H9 (cell line): ENCODE measurements around the gene EPB41L1. TPM values are rescaled to one million over a fixed set of nuclear protein-coding genes. Genes with fewer than 3 reads are reported as not detected.

Experiments used
- DNase-seq: peaks from one replicate; pipeline ENCODE4 v3.0.0-alpha.2; 2017
- H2AFZ ChIP-seq: one replicate; pipeline ENCODE4 v1.6.1; 2013; ENCODE audit warnings: mild to moderate bottlenecking, low read length, control low read depth, moderate library complexity
- H2AK5ac ChIP-seq: 2 replicates; pipeline ENCODE4 v1.6.1; 2013; ENCODE audit warnings: low read length, control low read depth, mixed read lengths; ENCODE audit not compliant: insufficient read length
- H2BK120ac ChIP-seq: one replicate; pipeline ENCODE4 v1.6.1; 2013; ENCODE audit warnings: low read depth, mild to moderate bottlenecking, low read length, control low read depth, inconsistent platforms; ENCODE audit not compliant: poor library complexity, severe bottlenecking
- H2BK12ac ChIP-seq: 2 replicates; pipeline ENCODE4 v1.6.1; 2013; ENCODE audit warnings: low read length, control low read depth, mixed read lengths, low read depth; ENCODE audit not compliant: insufficient read length
- H2BK15ac ChIP-seq: 2 replicates; pipeline ENCODE4 v1.6.1; 2013; ENCODE audit warnings: low read depth, low read length, control low read depth
- H2BK20ac ChIP-seq: one replicate; pipeline ENCODE4 v1.6.1; 2013; ENCODE audit warnings: low read depth, mild to moderate bottlenecking, low read length, control low read depth, inconsistent platforms; ENCODE audit not compliant: poor library complexity, severe bottlenecking
- H2BK5ac ChIP-seq: 2 replicates; pipeline ENCODE4 v1.6.1; 2013; ENCODE audit warnings: low read length, control low read depth, mixed read lengths; ENCODE audit not compliant: insufficient read length
- H3K14ac ChIP-seq: 2 replicates; pipeline ENCODE4 v1.6.1; 2013; ENCODE audit warnings: low read length, control low read depth; ENCODE audit not compliant: insufficient read depth
- H3K18ac ChIP-seq: 2 replicates; pipeline ENCODE4 v1.6.1; 2013; ENCODE audit warnings: low read depth, mild to moderate bottlenecking, mixed read lengths, low read length, control low read depth; ENCODE audit not compliant: insufficient read length
- H3K23ac ChIP-seq: 2 replicates; pipeline ENCODE4 v1.6.1; 2013; ENCODE audit warnings: low read length, control low read depth, mixed read lengths, low read depth; ENCODE audit not compliant: insufficient read length
- H3K23me2 ChIP-seq: 2 replicates; pipeline ENCODE4 v1.6.1; 2013; ENCODE audit warnings: low read depth, mild to moderate bottlenecking, mixed read lengths, low read length, control low read depth; ENCODE audit not compliant: insufficient read length, poor library complexity, severe bottlenecking
- H3K27ac ChIP-seq: 2 replicates; pipeline ENCODE4 v1.5.1; 2013; ENCODE audit warnings: low read length, control low read depth, mixed read lengths, low read depth; ENCODE audit not compliant: insufficient read length
- H3K27me3 ChIP-seq: 2 replicates; pipeline ENCODE4 v1.6.1; 2013; ENCODE audit warnings: low read length, control low read depth, inconsistent platforms; ENCODE audit not compliant: insufficient read depth
- H3K4ac ChIP-seq: 2 replicates; pipeline ENCODE4 v1.6.1; 2013; ENCODE audit warnings: low read depth, mild to moderate bottlenecking, control low read depth, inconsistent platforms, low read length, moderate library complexity
- H3K4me1 ChIP-seq: 2 replicates; pipeline ENCODE4 v1.6.1; 2013; ENCODE audit warnings: low read length, control low read depth, inconsistent platforms; ENCODE audit not compliant: insufficient read depth
- H3K4me2 ChIP-seq: 2 replicates; pipeline ENCODE4 v1.6.1; 2013; ENCODE audit warnings: low read length, control low read depth, mixed read lengths; ENCODE audit not compliant: insufficient read length, insufficient read depth
- H3K56ac ChIP-seq: 2 replicates; pipeline ENCODE4 v1.6.1; 2013; ENCODE audit warnings: low read depth, mild to moderate bottlenecking, mixed read lengths, low read length, control low read depth; ENCODE audit not compliant: insufficient read length
- H3K79me1 ChIP-seq: 2 replicates; pipeline ENCODE4 v1.6.1; 2013; ENCODE audit warnings: low read depth, mild to moderate bottlenecking, moderate library complexity, low read length, control low read depth, inconsistent platforms; ENCODE audit not compliant: insufficient read depth, poor library complexity, severe bottlenecking
- H3K79me2 ChIP-seq: 2 replicates; pipeline ENCODE4 v1.6.1; 2013; ENCODE audit warnings: low read length, control low read depth, inconsistent platforms; ENCODE audit not compliant: insufficient read depth
- H3K9ac ChIP-seq: 2 replicates; pipeline ENCODE4 v1.6.1; 2013; ENCODE audit warnings: low read length, control low read depth, mixed read lengths; ENCODE audit not compliant: insufficient read length; ENCODE audit errors: extremely low read depth
- H3K9me3 ChIP-seq: one replicate; pipeline ENCODE4 v1.6.1; 2013; ENCODE audit warnings: low read depth, low read length, inconsistent platforms; ENCODE audit not compliant: control insufficient read depth
- H3T11ph ChIP-seq: one replicate; pipeline ENCODE4 v1.6.1; 2013; ENCODE audit warnings: mild to moderate bottlenecking, low read length, control low read depth, inconsistent platforms
- H4K20me1 ChIP-seq: one replicate; pipeline ENCODE4 v1.6.1; 2013; ENCODE audit not compliant: control insufficient read depth, insufficient read length, insufficient read depth
- H4K5ac ChIP-seq: 2 replicates; pipeline ENCODE4 v1.6.1; 2013; ENCODE audit warnings: low read depth, mild to moderate bottlenecking, mixed read lengths, low read length, control low read depth; ENCODE audit not compliant: insufficient read length
- H4K8ac ChIP-seq: replicated peaks from 2 replicates; pipeline ENCODE4 v1.6.1; 2013; ENCODE audit warnings: low read length, control low read depth, mixed read lengths, low read depth; ENCODE audit not compliant: insufficient read length
- H4K91ac ChIP-seq: 2 replicates; pipeline ENCODE4 v1.6.1; 2013; ENCODE audit warnings: low read depth, mild to moderate bottlenecking, moderate library complexity, mixed read lengths, low read length, control low read depth; ENCODE audit not compliant: insufficient read length
- H3K27ac Mint-ChIP-seq, 3 experiments: 2 replicates in 2 of 3; 3 replicates in 1 of 3; pipeline ENCODE4 v1.8.0; 2020 to 2021; ENCODE audit warnings: mixed read lengths in 3 of 3, mild to moderate bottlenecking in 1 of 3, moderate library complexity in 1 of 3
- H3K27me3 Mint-ChIP-seq: 2 replicates; pipeline ENCODE4 v1.8.0; 2021; ENCODE audit warnings: low read depth, mild to moderate bottlenecking, moderate library complexity, mixed read lengths
- H3K36me3 Mint-ChIP-seq, 3 experiments: 2 replicates in 2 of 3; 3 replicates in 1 of 3; pipeline ENCODE4 v1.8.0; 2020 to 2021; ENCODE audit warnings: low read depth in 3 of 3, mixed read lengths in 3 of 3; ENCODE audit not compliant: insufficient read depth in 1 of 3
- H3K4me1 Mint-ChIP-seq, 2 experiments: 2 replicates each; pipeline ENCODE4 v1.8.0; 2020; ENCODE audit warnings: mixed read lengths in 2 of 2
- H3K4me3 Mint-ChIP-seq, 2 experiments: 2 replicates in 1 of 2; 3 replicates in 1 of 2; pipeline ENCODE4 v1.8.0; 2020 to 2021; ENCODE audit warnings: mild to moderate bottlenecking in 2 of 2, mixed read lengths in 2 of 2, moderate library complexity in 1 of 2
- H3K9me3 Mint-ChIP-seq, 2 experiments: 2 replicates in 1 of 2; 3 replicates in 1 of 2; pipeline ENCODE4 v1.8.0; 2020; ENCODE audit warnings: mild to moderate bottlenecking in 2 of 2, mixed read lengths in 2 of 2, moderate library complexity in 1 of 2
- CTCF ChIP-seq: fragments of 200-600 bp; sonication (generic); conservative IDR thresholded peaks from 3 replicates; pipeline ENCODE4 v1.8.0; 2021; ENCODE audit warnings: antibody characterized with exemption, mild to moderate bottlenecking
- WGBS: extraction: QIAGEN DNeasy Blood & Tissue Kit; methylation state at CpG from one replicate; pipeline ENCODE4 v1.1.7; 2013; ENCODE audit warnings: missing lambda C conversion rate, low lambda C conversion rate, mixed read lengths; ENCODE audit not compliant: insufficient read length; ENCODE audit errors: extremely low coverage; 5-methylcytosine and 5-hydroxymethylcytosine counted together
- total RNA-seq: library from RNA; stranded (reverse); gene quantifications from 2 replicates; pipeline ENCODE4 v1.2.1, GENCODE V29; 2021

The EPB41L1 gene
- total RNA-seq, 1 experiment from 2014 or later, result 31.1 TPM

GRCh38 chr20:36184816-36185776, 30.6 kb downstream of the EPB41L1 start:
- Mint-ChIP-seq H3K36me3 (peaks cover 4 to 23% (median 8%) of the 10 kb centered on the region in 3 experiments; a peak in 6 of 7 replicates), H3K27me3 (no peaks in the 10 kb centered on the region), H3K4me3 (no peak overlapping the region), H3K9me3 (no peaks in the 10 kb centered on the region), H3K4me1 (0 out of 4 replicates have a peak, but pooled peaks cover 2 to 4% of the 10 kb centered on the region in 2 experiments), H3K27ac (no peak overlapping the region)
- H3K9ac ChIP-seq, result no peak overlapping the region
- no peaks in the 10 kb centered on the region for H3K9me3 ChIP-seq
- TF ChIP-seq CTCF, result no peak
- H3K79me2 ChIP-seq, result no peaks in the 10 kb centered on the region
- H2BK5ac ChIP-seq, result no peak overlapping the region
- no peak for DNase-seq
- no peaks in the 10 kb centered on the region for H3K23me2 ChIP-seq
- H4K20me1 ChIP-seq, result no peaks in the 10 kb centered on the region
- no peaks in the 10 kb centered on the region; the same call in 1 of the 2 replicates for H3K4me1 ChIP-seq
- H3K18ac ChIP-seq, result no peak overlapping the region
- no peak overlapping the region for H3K27ac ChIP-seq
- no peak overlapping the region for H3K23ac ChIP-seq
- H3K4me2 ChIP-seq, result no peak overlapping the region
- no peak overlapping the region for H2AK5ac ChIP-seq
- H3K27me3 ChIP-seq, result no peaks in the 10 kb centered on the region
- WGBS, result no CpG with 5 or more reads among the region's 15 CpGs
- H3K56ac ChIP-seq, result no peak overlapping the region
- no peak overlapping the region for H3T11ph ChIP-seq
- H3K14ac ChIP-seq, result no peak overlapping the region
- no peak overlapping the region for H4K5ac ChIP-seq
- H2BK15ac ChIP-seq, result no peak overlapping the region
- no peak overlapping the region for H2AFZ ChIP-seq
- H2BK12ac ChIP-seq, result no peak overlapping the region
- no peak overlapping the region for H2BK20ac ChIP-seq
- no peaks in the 10 kb centered on the region for H3K79me1 ChIP-seq
- no peak overlapping the region for H4K8ac ChIP-seq
- H2BK120ac ChIP-seq, result no peak overlapping the region
- H4K91ac ChIP-seq, result no peak overlapping the region
- H3K4ac ChIP-seq, result no peak overlapping the region
